Activated CD4-positive, CD25-positive, alpha-beta regulatory T cell treated with anti-CD3 and anti-CD28 coated beads, Interleukin-2, amount 50 U/mL, for 72 hours (primary cell): Measurements from ENCODE around the gene ZFP1.
"Not testable (repeated sequence)": the region's sequence is repeated elsewhere in the genome, so short reads cannot be mapped to it uniquely, and the experiment has no call there.

Experiments used
- DNase-seq: peaks from one replicate; pipeline ENCODE4 v3.0.0; 2021

ZFP1 gene

GRCh38 chr16:75205961-75206748, 57.8 kb downstream of the ZFP1 start:
- not testable (repeated sequence) for DNase-seq

GRCh38 chr16:75206749-75207451, 58.6 kb downstream of the ZFP1 start, which contains the start of gene CTRB2:
Gene CTRB2, minus strand, starts transcription at chr16:75207161. Its CDS starts 20 bp downstream, at chr16:75207141.
- DNase-seq: no peak

GRCh38 chr16:75207831-75208230, 59.5 kb downstream of the ZFP1 start:
- no peak for DNase-seq

- DNase-seq: no peak
Measured at GRCh38 chr16:75208242-75208825, 60.0 kb downstream of the ZFP1 start.

GRCh38 chr16:75208861-75209505, 60.7 kb downstream of the ZFP1 start:
- no peak for DNase-seq

GRCh38 chr16:75209514-75209913, 61.2 kb downstream of the ZFP1 start:
- not testable (repeated sequence) for DNase-seq

GRCh38 chr16:75209944-75210343, 61.6 kb downstream of the ZFP1 start:
- no peak for DNase-seq

- not testable (repeated sequence) for DNase-seq
Measured at GRCh38 chr16:75211286-75211685, 63.0 kb downstream of the ZFP1 start.

GRCh38 chr16:75216127-75216526, 67.8 kb downstream of the ZFP1 start:
- DNase-seq: no peak

GRCh38 chr16:75216576-75216975, 68.3 kb downstream of the ZFP1 start:
- no peak for DNase-seq

GRCh38 chr16:75217389-75217851, 69.1 kb downstream of the ZFP1 start:
- DNase-seq: no peak

GRCh38 chr16:75218256-75219076, 70.1 kb downstream of the ZFP1 start, which contains the start of gene CTRB1:
Gene CTRB1, plus strand, starts transcription at chr16:75218988. Its CDS starts 20 bp downstream, at chr16:75219008.
- no peak for DNase-seq

- no peak for DNase-seq
Measured at GRCh38 chr16:75219088-75219487, 70.8 kb downstream of the ZFP1 start.

GRCh38 chr16:75219838-75220237, 71.5 kb downstream of the ZFP1 start:
- no peak for DNase-seq
